GM12878 (cell line): ENCODE measurements around the gene RASSF10. TPM values are rescaled to one million over a fixed set of nuclear protein-coding genes. Genes with fewer than 3 reads are reported as not detected.

Experiments used
- ATAC-seq: fragments of 200-7000 bp; cut with Tn5 transposase; 3 replicates; pipeline ENCODE4 v1.9.1; 2020; ENCODE audit warnings: mild to moderate bottlenecking, moderate library complexity
- BruUV-seq: library from RNA; stranded (reverse); fragments of 400-500 nt; replicated peaks from 2 replicates; lab custom pipeline; 2021; lab: Mats Ljungman, UMichigan
- CTCF ChIA-PET: fragments of 300-600 bp; sonication (Branson Sonifier 250); formaldehyde crosslinking; extraction: SDS; loops from one replicate; lab custom pipeline; 2021; ENCODE audit warnings: inconsistent platforms; lab: Yijun Ruan, JAX
- POLR2A ChIA-PET: fragments of 350-600 bp; formaldehyde crosslinking; extraction: SDS; loops from one replicate; lab custom pipeline; 2021; ENCODE audit warnings: inconsistent platforms; lab: Charles Lee
- RAD21 ChIA-PET: fragments of 300-600 bp; sonication (Branson Sonifier 250); formaldehyde crosslinking; loops from one replicate; lab custom pipeline; 2023; ENCODE audit warnings: antibody characterized with exemption; ENCODE audit not compliant: unreplicated experiment; lab: Charles Lee
- SMC1A ChIA-PET: fragments of 300-600 bp; sonication (Branson Sonifier 250); formaldehyde crosslinking; loops from one replicate; lab custom pipeline; 2023; ENCODE audit not compliant: unreplicated experiment, uncharacterized antibody; lab: Charles Lee
- DNase-seq: peaks from one replicate; pipeline ENCODE4 v3.0.0-alpha.2; 2011; ENCODE audit warnings: low read depth, low spot score
- FAIRE-seq: peaks from 3 replicates; lab custom pipeline; 2011; peaks lifted over from hg19 to GRCh38; lab: Jason Lieb, UNC
- H2AFZ ChIP-seq: 2 replicates; pipeline ENCODE4 v1.6.0; 2011; ENCODE audit warnings: low read depth, low read length, control low read depth; ENCODE audit not compliant: control insufficient read depth
- H3K27ac ChIP-seq: 2 replicates; pipeline ENCODE4 v1.5.1; 2011; ENCODE audit warnings: control low read depth; ENCODE audit not compliant: control insufficient read depth, insufficient read depth
- H3K27me3 ChIP-seq, 2 experiments: replicated peaks in 1 of 2; 2 replicates each; pipeline versions ENCODE4 v1.6.0 to v1.6.1; 2011; ENCODE audit warnings: low read length in 1 of 2; ENCODE audit not compliant: control insufficient read depth in 2 of 2, insufficient read depth in 2 of 2
- H3K36me3 ChIP-seq, 2 experiments: 2 replicates each; pipeline ENCODE4 v1.5.1; 2011; ENCODE audit warnings: low read length in 1 of 2; ENCODE audit not compliant: control insufficient read depth in 2 of 2, insufficient read depth in 2 of 2
- H3K4me1 ChIP-seq: 2 replicates; pipeline ENCODE4 v1.6.1; 2011; ENCODE audit warnings: mild to moderate bottlenecking, low read length, moderate library complexity, mixed read lengths; ENCODE audit not compliant: control insufficient read depth, insufficient read depth
- H3K4me2 ChIP-seq: 2 replicates; pipeline ENCODE4 v1.6.0; 2011; ENCODE audit warnings: control low read depth; ENCODE audit not compliant: control insufficient read depth, insufficient read depth
- H3K4me3 ChIP-seq: fragments of 200-600 bp; sonication (generic); 2 replicates; pipeline ENCODE4 v1.5.1; 2016
- H3K79me2 ChIP-seq: 2 replicates; pipeline ENCODE4 v1.6.0; 2011; ENCODE audit warnings: low read length; ENCODE audit not compliant: control insufficient read depth, insufficient read depth
- H3K9ac ChIP-seq: 2 replicates; pipeline ENCODE4 v1.8.0; 2011; ENCODE audit warnings: low read length, control low read depth, mixed read lengths; ENCODE audit not compliant: control insufficient read depth, insufficient read depth
- H3K9me3 ChIP-seq: replicated peaks from 3 replicates; pipeline ENCODE4 v1.5.1; 2011; ENCODE audit warnings: mild to moderate bottlenecking, low read length; ENCODE audit not compliant: control insufficient read depth, insufficient read depth
- H4K20me1 ChIP-seq: 2 replicates; pipeline ENCODE4 v1.6.0; 2011; ENCODE audit not compliant: control insufficient read depth, insufficient read depth
- HDAC2 ChIP-seq: fragments of 200-600 bp; sonication (generic); IDR thresholded peaks from 2 replicates; pipeline ENCODE4 v1.6.1; 2017
- KAT2A ChIP-seq: conservative IDR thresholded peaks from 2 replicates; pipeline ENCODE4 v1.6.1; 2011; ENCODE audit warnings: low read depth, low read length; ENCODE audit not compliant: control insufficient read depth
- SMC3 ChIP-seq: IDR thresholded peaks from 2 replicates; pipeline ENCODE4 v1.6.1; 2011; ENCODE audit warnings: low read length, improper control_type of control experiment, borderline replicate concordance
- in situ Hi-C: fragments of 300-500 bp; cut with MboI; formaldehyde crosslinking; loops from 9 replicates; pipeline ENCODE4 v1.14.3; 2018; ENCODE audit warnings: mixed read lengths
- intact Hi-C: fragments of 100-400 bp; cut with micrococcal nuclease; formaldehyde crosslinking; loops from one replicate; pipeline ENCODE4 v1.14.2; 2022; ENCODE audit not compliant: unreplicated experiment
- polyA plus RNA-seq, 11 experiments: library from polyadenylated mRNA; depleted of rRNA in 4 of 11; unstranded in 6 of 11; stranded (reverse) in 5 of 11; fragments of >200 nt; fragmentation: Nextera tagmentation in 4 of 11; fragmentation: Illumina TruSeq in 1 of 11; extraction: Ambion mirVana in 4 of 11; extraction: Trizol in 1 of 11; gene quantifications; 1 replicate in 1 of 11; 2 replicates in 10 of 11; pipeline versions ENCODE4 v1.2.1 to v1.2.3, GENCODE V29; 2011 to 2016; ENCODE audit warnings: inconsistent platforms in 2 of 11, missing spikeins in 2 of 11, low read depth in 1 of 11
- total RNA-seq, 4 experiments: library from RNA; depleted of rRNA in 3 of 4; stranded (reverse); fragments of >200 nt in 3 of 4; fragmentation: Illumina TruSeq in 1 of 4; extraction: Trizol in 1 of 4; gene quantifications; 2 replicates each; pipeline versions ENCODE4 v1.2.1 to v1.2.3, GENCODE V29; 2013 to 2021
- TF ChIP-seq, protein P1 (sequence below): fragments of 450-650 bp; formaldehyde crosslinking; IDR thresholded peaks from 2 replicates; pipeline ENCODE4 v1.4.0; 2020; ENCODE audit warnings: mild to moderate bottlenecking, moderate library complexity
- TF ChIP-seq, protein P2 (sequence below): fragments of 450-650 bp; IDR thresholded peaks from 2 replicates; pipeline ENCODE4 v1.6.1; 2017; ENCODE audit warnings: mild to moderate bottlenecking, moderate library complexity
- TF ChIP-seq, protein P3 (sequence below): IDR thresholded peaks from 2 replicates; pipeline ENCODE4 v1.6.1; 2012; ENCODE audit warnings: low read length, inconsistent platforms

Gene RASSF10
- total and polyA plus RNA-seq, 10 of the 15 experiments (the other 5 are each of a cell fraction or from before 2014, with no cell fraction given), result 0.03 to 0.23 (median 0.09) TPM; not detected in 6

DNA sequence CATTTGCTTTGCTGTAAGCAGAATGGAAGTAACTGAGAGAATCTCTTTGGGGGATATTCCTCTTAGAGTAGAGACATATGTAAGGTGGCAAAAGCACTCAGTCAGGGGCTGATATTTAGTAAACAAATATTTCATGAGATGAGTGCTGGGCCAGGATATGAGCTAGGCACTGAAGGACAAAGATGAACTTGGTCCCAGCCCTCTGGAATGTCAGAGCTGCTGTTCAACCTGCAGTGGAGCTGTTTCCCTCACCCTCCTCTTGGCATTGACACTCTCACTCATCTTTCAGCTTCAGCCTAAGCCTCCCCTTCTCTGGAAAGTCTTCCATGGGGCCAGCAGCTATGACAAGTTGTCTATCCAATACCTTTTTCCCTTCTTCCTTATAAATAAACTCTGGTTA lies 22.2 kb downstream of the RASSF10 start:
- Histone ChIP-seq H3K4me1 (no peaks in the 10 kb centered on the region), H2AFZ (no peak overlapping the region), H3K27ac (no peak overlapping the region), H3K27me3 (no peaks in the 10 kb centered on the region; a peak in 1 of 4 replicates), H3K9me3 (no peaks in the 10 kb centered on the region), H4K20me1 (no peaks in the 10 kb centered on the region), H3K4me3 (no peak overlapping the region), H3K79me2 (no peaks in the 10 kb centered on the region), H3K4me2 (no peak overlapping the region), H3K36me3 (no peaks in the 10 kb centered on the region), H3K9ac (no peak overlapping the region)
- SMC1A ChIA-PET, result interaction anchor here (1.6 kb wide), 1 partner anchor 9 kb away, joined by 6 read pairs; no protein-coding TSS in a partner anchor
- POLR2A ChIA-PET, result no interaction called here
- CTCF ChIA-PET, result no interaction called here
- no TSS peak for BruUV-seq
- FAIRE-seq, result no peak
- no peak for DNase-seq
- TF ChIP-seq, protein P1, sequence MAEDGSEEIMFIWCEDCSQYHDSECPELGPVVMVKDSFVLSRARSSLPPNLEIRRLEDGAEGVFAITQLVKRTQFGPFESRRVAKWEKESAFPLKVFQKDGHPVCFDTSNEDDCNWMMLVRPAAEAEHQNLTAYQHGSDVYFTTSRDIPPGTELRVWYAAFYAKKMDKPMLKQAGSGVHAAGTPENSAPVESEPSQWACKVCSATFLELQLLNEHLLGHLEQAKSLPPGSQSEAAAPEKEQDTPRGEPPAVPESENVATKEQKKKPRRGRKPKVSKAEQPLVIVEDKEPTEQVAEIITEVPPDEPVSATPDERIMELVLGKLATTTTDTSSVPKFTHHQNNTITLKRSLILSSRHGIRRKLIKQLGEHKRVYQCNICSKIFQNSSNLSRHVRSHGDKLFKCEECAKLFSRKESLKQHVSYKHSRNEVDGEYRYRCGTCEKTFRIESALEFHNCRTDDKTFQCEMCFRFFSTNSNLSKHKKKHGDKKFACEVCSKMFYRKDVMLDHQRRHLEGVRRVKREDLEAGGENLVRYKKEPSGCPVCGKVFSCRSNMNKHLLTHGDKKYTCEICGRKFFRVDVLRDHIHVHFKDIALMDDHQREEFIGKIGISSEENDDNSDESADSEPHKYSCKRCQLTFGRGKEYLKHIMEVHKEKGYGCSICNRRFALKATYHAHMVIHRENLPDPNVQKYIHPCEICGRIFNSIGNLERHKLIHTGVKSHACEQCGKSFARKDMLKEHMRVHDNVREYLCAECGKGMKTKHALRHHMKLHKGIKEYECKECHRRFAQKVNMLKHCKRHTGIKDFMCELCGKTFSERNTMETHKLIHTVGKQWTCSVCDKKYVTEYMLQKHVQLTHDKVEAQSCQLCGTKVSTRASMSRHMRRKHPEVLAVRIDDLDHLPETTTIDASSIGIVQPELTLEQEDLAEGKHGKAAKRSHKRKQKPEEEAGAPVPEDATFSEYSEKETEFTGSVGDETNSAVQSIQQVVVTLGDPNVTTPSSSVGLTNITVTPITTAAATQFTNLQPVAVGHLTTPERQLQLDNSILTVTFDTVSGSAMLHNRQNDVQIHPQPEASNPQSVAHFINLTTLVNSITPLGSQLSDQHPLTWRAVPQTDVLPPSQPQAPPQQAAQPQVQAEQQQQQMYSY, result no peak
- TF ChIP-seq, protein P2, sequence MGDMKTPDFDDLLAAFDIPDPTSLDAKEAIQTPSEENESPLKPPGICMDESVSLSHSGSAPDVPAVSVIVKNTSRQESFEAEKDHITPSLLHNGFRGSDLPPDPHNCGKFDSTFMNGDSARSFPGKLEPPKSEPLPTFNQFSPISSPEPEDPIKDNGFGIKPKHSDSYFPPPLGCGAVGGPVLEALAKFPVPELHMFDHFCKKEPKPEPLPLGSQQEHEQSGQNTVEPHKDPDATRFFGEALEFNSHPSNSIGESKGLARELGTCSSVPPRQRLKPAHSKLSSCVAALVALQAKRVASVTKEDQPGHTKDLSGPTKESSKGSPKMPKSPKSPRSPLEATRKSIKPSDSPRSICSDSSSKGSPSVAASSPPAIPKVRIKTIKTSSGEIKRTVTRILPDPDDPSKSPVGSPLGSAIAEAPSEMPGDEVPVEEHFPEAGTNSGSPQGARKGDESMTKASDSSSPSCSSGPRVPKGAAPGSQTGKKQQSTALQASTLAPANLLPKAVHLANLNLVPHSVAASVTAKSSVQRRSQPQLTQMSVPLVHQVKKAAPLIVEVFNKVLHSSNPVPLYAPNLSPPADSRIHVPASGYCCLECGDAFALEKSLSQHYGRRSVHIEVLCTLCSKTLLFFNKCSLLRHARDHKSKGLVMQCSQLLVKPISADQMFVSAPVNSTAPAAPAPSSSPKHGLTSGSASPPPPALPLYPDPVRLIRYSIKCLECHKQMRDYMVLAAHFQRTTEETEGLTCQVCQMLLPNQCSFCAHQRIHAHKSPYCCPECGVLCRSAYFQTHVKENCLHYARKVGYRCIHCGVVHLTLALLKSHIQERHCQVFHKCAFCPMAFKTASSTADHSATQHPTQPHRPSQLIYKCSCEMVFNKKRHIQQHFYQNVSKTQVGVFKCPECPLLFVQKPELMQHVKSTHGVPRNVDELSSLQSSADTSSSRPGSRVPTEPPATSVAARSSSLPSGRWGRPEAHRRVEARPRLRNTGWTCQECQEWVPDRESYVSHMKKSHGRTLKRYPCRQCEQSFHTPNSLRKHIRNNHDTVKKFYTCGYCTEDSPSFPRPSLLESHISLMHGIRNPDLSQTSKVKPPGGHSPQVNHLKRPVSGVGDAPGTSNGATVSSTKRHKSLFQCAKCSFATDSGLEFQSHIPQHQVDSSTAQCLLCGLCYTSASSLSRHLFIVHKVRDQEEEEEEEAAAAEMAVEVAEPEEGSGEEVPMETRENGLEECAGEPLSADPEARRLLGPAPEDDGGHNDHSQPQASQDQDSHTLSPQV, result no peak
- no peak for TF ChIP-seq KAT2A
- no peak for TF ChIP-seq HDAC2
- TF ChIP-seq, protein P3, sequence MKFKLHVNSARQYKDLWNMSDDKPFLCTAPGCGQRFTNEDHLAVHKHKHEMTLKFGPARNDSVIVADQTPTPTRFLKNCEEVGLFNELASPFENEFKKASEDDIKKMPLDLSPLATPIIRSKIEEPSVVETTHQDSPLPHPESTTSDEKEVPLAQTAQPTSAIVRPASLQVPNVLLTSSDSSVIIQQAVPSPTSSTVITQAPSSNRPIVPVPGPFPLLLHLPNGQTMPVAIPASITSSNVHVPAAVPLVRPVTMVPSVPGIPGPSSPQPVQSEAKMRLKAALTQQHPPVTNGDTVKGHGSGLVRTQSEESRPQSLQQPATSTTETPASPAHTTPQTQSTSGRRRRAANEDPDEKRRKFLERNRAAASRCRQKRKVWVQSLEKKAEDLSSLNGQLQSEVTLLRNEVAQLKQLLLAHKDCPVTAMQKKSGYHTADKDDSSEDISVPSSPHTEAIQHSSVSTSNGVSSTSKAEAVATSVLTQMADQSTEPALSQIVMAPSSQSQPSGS, result no peak
- TF ChIP-seq SMC3, result no peak
- in situ Hi-C loops (no loop called here), intact Hi-C loops (no loop called here)
- RAD21 ChIA-PET, result interaction anchor here (0.7 kb wide), 1 partner anchor 15 kb away, joined by 3 read pairs; no protein-coding TSS in a partner anchor
- no peak for ATAC-seq
